Ovary (tissue), 9 donors: ENCODE data around the gene MDH2. TPM values are rescaled to one million over a fixed set of nuclear protein-coding genes. Genes with fewer than 3 reads are reported as not detected.
"Not testable (repeated sequence)": the region's sequence is repeated elsewhere in the genome, so short reads cannot be mapped to it uniquely, and the experiment has no call there.

Source experiments
- DNase-seq, 5 donors: peaks; one replicate each; pipeline ENCODE4 v3.0.0-alpha.2; 2019 to 2020
- H3K27ac ChIP-seq, 2 donors: fragments of 200-600 bp; one replicate each; pipeline versions ENCODE4 v1.5.1 to v1.8.0; 2019 to 2022
- H3K27me3 ChIP-seq: fragments of 200-600 bp; one replicate; pipeline ENCODE4 v1.8.0; 2022
- H3K36me3 ChIP-seq: fragments of 200-600 bp; sonication (generic); one replicate; pipeline ENCODE4 v1.5.1; 2019
- H3K4me1 ChIP-seq: one replicate; pipeline ENCODE4 v1.8.1; 2013; ENCODE audit warnings: mild to moderate bottlenecking, moderate library complexity; ENCODE audit not compliant: insufficient read depth
- H3K4me3 ChIP-seq: fragments of 200-600 bp; sonication (generic); one replicate; pipeline ENCODE4 v1.5.1; 2017
- H3K9me3 ChIP-seq, 2 donors: fragments of 200-600 bp in 1 of 2; sonication (generic) in 1 of 2; one replicate each; pipeline versions ENCODE4 v1.5.1 to v1.8.1; 2013 to 2019; ENCODE audit warnings: mild to moderate bottlenecking in 1 of 2, moderate library complexity in 1 of 2
- CTCF ChIP-seq, 3 donors: fragments of 450-650 bp in 2 of 3; fragments of 200-600 bp in 1 of 3; IDR thresholded peaks; one replicate each; pipeline versions ENCODE4 v1.5.1 to v1.8.0; 2016 to 2022; ENCODE audit warnings: antibody characterized with exemption in 3 of 3, mild to moderate bottlenecking in 1 of 3
- EP300 ChIP-seq: sonication (generic); formaldehyde crosslinking; IDR thresholded peaks from one replicate; pipeline ENCODE4 v1.6.1; 2017; ENCODE audit warnings: antibody characterized with exemption
- POLR2A ChIP-seq: fragments of 450-650 bp; IDR thresholded peaks from one replicate; pipeline ENCODE4 v1.6.1; 2017; ENCODE audit warnings: antibody characterized with exemption, mild to moderate bottlenecking, moderate library complexity
- WGBS, 3 donors: extraction: QIAGEN DNeasy Blood & Tissue Kit in 1 of 3; methylation state at CpG; one replicate each; pipeline versions ENCODE4 v1.1.5 to v1.1.7; 2013 to 2017; 5-methylcytosine and 5-hydroxymethylcytosine counted together
- intact Hi-C, 4 donors: fragments of 100-400 bp; cut with DNase I; formaldehyde crosslinking; loops; one replicate each; pipeline versions ENCODE4 v1.11.0 to v1.15.1; 2022 to 2023
- polyA plus RNA-seq, 2 donors: library from polyadenylated mRNA; stranded (reverse); fragments of 200-250 nt in 1 of 2; fragments of 350-450 nt in 1 of 2; fragmentation: Illumina TruSeq in 1 of 2; extraction: RNeasy Lipid Tissue Mini Kit (QIAGEN cat#74804) in 1 of 2; gene quantifications; one replicate each; pipeline ENCODE4 v1.2.3, GENCODE V29; 2013 to 2014
- total RNA-seq, 7 donors: library from RNA; depleted of rRNA in 2 of 7; stranded (reverse); fragments of >200 nt in 2 of 7; fragmentation: NEBNext Ultra II Directional in 3 of 7; extraction: Animal tissue kit (Norgen Biotek cat#: 25700) in 3 of 7; gene quantifications; one replicate each; pipeline versions ENCODE4 v1.1.0 to v1.2.4, GENCODE V29; 2016 to 2023
- donor health status: DM: no; HTN: no; CAD: no; lungs with moderate emphysema.
- donor health status: DM: no; HTN: no; CAD: no.
- donor health status: Bipolar disorder and iron deficiency.
- donor health status: DM: yes; HTN: yes; CAD: no.
- donor health status: DM: no; HTN: no; CAD: no.
- donor health status: DM: yes; HTN: yes; CAD: no.

Gene MDH2
- total and polyA plus RNA-seq, 9 donors = 38.4 to 124 (median 94.9) TPM

- Histone ChIP-seq H3K4me3 (no peak overlapping the region), H3K36me3 (no peaks in the 10 kb centered on the region), H3K9me3 (no peaks in the 10 kb centered on the region), H3K27ac (no peak overlapping the region), H3K4me1 (no peaks in the 10 kb centered on the region), H3K27me3 (no peaks in the 10 kb centered on the region)
- DNase-seq = no peak
- TF ChIP-seq POLR2A (no peak), CTCF (IDR thresholded peaks at IDR 0.05) (no peak), EP300 (no peak)
- 69 to 75% (median 74%) methylated on average over 10 of the region's 10 CpGs for WGBS, 3 donors
- intact Hi-C loops = no loop called here
Measured at GRCh38 chr7:76089865-76090475, 42.1 kb downstream of the MDH2 start.

GRCh38 chr7:76091506-76091905 lies 43.6 kb downstream of the MDH2 start:
- H3K36me3 ChIP-seq = no peaks in the 10 kb centered on the region
- no peak for TF ChIP-seq POLR2A
- H3K27me3 ChIP-seq = no peaks in the 10 kb centered on the region
- 88 to 96% (median 91%) methylated on average over 5 of the region's 5 CpGs for whole genome bisulfite sequencing, 3 donors
- H3K9me3 ChIP-seq = no peaks in the 10 kb centered on the region
- no peaks in the 10 kb centered on the region for H3K4me1 ChIP-seq
- intact Hi-C loops = no loop called here
- no peak overlapping the region for H3K4me3 ChIP-seq
- DNase-seq = no peak
- H3K27ac ChIP-seq = no peak overlapping the region

GRCh38 chr7:76093531-76093930 lies 45.6 kb downstream of the MDH2 start:
- 87 to 91% (median 90%) methylated on average over 5 of the region's 5 CpGs for WGBS, 3 donors
- H3K36me3 ChIP-seq, H3K4me1 ChIP-seq, H3K27me3 ChIP-seq, H3K9me3 ChIP-seq, DNase-seq, H3K4me3 ChIP-seq, H3K27ac ChIP-seq, intact Hi-C loops: not testable (repeated sequence)

GRCh38 chr7:76094326-76094725 lies 46.4 kb downstream of the MDH2 start:
- H3K27ac ChIP-seq, intact Hi-C loops, DNase-seq, H3K4me1 ChIP-seq, H3K4me3 ChIP-seq, H3K36me3 ChIP-seq, H3K9me3 ChIP-seq, H3K27me3 ChIP-seq: not testable (repeated sequence)
- WGBS, 3 donors = 83 to 90% (median 88%) methylated on average over 5 of the region's 5 CpGs

GRCh38 chr7:76095908-76096307 lies 48.0 kb downstream of the MDH2 start:
- Histone ChIP-seq H3K27me3 (no peaks in the 10 kb centered on the region), H3K9me3 (no peaks in the 10 kb centered on the region), H3K4me1 (no peaks in the 10 kb centered on the region), H3K4me3 (no peak overlapping the region), H3K27ac (no peak overlapping the region), H3K36me3 (no peaks in the 10 kb centered on the region)
- WGBS, 3 donors = 93 to 95% (median 93%) methylated on average over 3 of the region's 3 CpGs
- TF ChIP-seq EP300 (no peak), CTCF (IDR thresholded peaks at IDR 0.05) (no peak), POLR2A (no peak)
- DNase-seq = no peak
- intact Hi-C loops = no loop called here

- H3K4me1 ChIP-seq, H3K9me3 ChIP-seq, H3K4me3 ChIP-seq, DNase-seq, H3K27me3 ChIP-seq, intact Hi-C loops, H3K36me3 ChIP-seq, H3K27ac ChIP-seq: not testable (repeated sequence)
- 79 to 85% (median 84%) methylated on average over 12 of the region's 12 CpGs for WGBS, 3 donors
Measured at GRCh38 chr7:76101693-76102437, 54.0 kb downstream of the MDH2 start.

- DNase-seq, H3K9me3 ChIP-seq, H3K36me3 ChIP-seq, intact Hi-C loops, H3K4me3 ChIP-seq, H3K27ac ChIP-seq, H3K4me1 ChIP-seq, H3K27me3 ChIP-seq: not testable (repeated sequence)
- 95 to 99% (median 98%) methylated on average over 2 of the region's 2 CpGs for WGBS, 3 donors
Measured at GRCh38 chr7:76103788-76104187, 55.9 kb downstream of the MDH2 start.

- 89 to 94% (median 94%) methylated on average over 6 of the region's 6 CpGs for WGBS, 3 donors
- intact Hi-C loops, H3K27ac ChIP-seq: not testable (repeated sequence)
Measured at GRCh38 chr7:76106130-76106529, 58.2 kb downstream of the MDH2 start.

More at GRCh38 chr7:76106130-76106529, 58.2 kb downstream of the MDH2 start:
- not testable (repeated sequence) for H3K27me3 ChIP-seq, H3K4me1 ChIP-seq, H3K36me3 ChIP-seq, H3K4me3 ChIP-seq, H3K9me3 ChIP-seq, DNase-seq
